Cardiac muscle cell (in vitro differentiated cells and primary cell): ENCODE results near the gene TMEM240. TPM values are rescaled to one million over a fixed set of nuclear protein-coding genes. Genes with fewer than 3 reads are reported as not detected.

ENCODE experiments used
- DNase-seq, 2 donors: peaks; one replicate each; pipeline versions ENCODE4 v3.0.0 to v3.0.0-alpha.2; 2010 to 2017; ENCODE audit warnings: low read depth in 1 of 2, low spot score in 1 of 2
- H3K27ac ChIP-seq: fragments of 200-600 bp; sonication (generic); 2 replicates; pipeline ENCODE4 v1.5.1; 2016
- H3K27me3 ChIP-seq: fragments of 200-600 bp; sonication (generic); 2 replicates; pipeline ENCODE4 v1.6.0; 2016; ENCODE audit warnings: control low read depth
- H3K36me3 ChIP-seq: fragments of 200-600 bp; sonication (generic); 2 replicates; pipeline ENCODE4 v1.5.1; 2016; ENCODE audit warnings: control low read depth
- H3K4me1 ChIP-seq: fragments of 200-600 bp; sonication (generic); 2 replicates; pipeline ENCODE4 v1.8.1; 2017; ENCODE audit warnings: low read depth, mild to moderate bottlenecking, mixed run types
- H3K4me3 ChIP-seq: fragments of 200-600 bp; sonication (generic); 2 replicates; pipeline ENCODE4 v1.5.1; 2016; ENCODE audit warnings: mild to moderate bottlenecking
- H3K9me3 ChIP-seq: fragments of 200-600 bp; sonication (generic); 2 replicates; pipeline ENCODE4 v1.5.1; 2017; ENCODE audit warnings: low read depth, mild to moderate bottlenecking, control low read depth
- polyA plus RNA-seq: library from polyadenylated mRNA; unstranded; fragments of >200 nt; fragmentation: Nextera tagmentation; extraction: Ambion mirVana; gene quantifications from 2 replicates; pipeline ENCODE4 v1.2.1, GENCODE V29; 2016
- total RNA-seq: library from RNA; depleted of rRNA; stranded (reverse); fragments of >200 nt; gene quantifications from 2 replicates; pipeline ENCODE4 v1.2.3, GENCODE V29; 2016
- TF ChIP-seq, protein P1 (sequence below): IDR thresholded peaks from 2 replicates; pipeline ENCODE4 v1.5.1; 2012; ENCODE audit warnings: low read depth, mild to moderate bottlenecking, low read length

Gene TMEM240
- total RNA-seq (8.1 and 26.0 TPM in 2 replicates), polyA plus RNA-seq (6.2 and 10.4 TPM in 2 replicates)

DNA sequence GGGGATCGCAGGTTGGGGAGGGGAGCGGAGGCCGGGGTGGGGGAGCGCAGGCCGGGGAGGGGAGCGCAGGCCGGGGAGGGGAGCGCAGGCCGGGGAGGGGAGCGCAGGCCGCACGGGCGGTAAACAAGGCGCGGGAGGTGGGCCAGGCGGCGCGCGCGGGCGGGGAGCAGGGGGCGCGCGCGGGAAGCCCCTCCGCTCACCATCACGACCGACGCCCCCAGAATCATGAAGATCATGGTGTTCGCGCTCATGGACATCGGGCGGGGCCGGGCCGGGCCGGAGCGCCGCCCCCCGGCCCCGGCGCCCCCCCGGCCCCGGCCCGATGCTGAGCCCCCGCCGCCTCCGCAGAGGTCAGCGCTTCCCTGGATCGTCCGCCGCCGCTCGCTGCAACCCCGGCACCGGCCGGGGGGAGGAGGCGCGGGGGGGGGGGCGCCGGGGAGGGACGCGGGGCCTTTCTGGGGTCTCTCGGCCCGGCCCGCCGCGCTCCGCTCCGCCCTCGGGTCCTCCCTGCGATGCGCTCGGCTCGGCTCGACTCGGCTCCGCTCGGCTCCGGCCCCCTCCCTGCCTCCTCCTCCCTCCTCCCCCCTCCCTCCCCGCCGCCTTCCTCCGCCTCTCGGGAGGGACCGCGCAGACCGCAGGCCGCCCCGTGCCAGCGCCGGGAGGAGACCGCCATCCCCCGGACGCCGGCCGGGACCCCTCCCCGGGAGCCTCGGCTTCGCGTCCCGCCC is at the start of gene TMEM240:
Gene TMEM240, minus strand, starts transcription at position 535 of the 728 bp plus-strand sequence. Its CDS starts 278 bp downstream, at position 257.
- peak; percentile 89 for DNase-seq
- H3K27me3 ChIP-seq: no peaks in the 10 kb centered on the region
- H3K36me3 ChIP-seq: peaks cover 6% of the 10 kb centered on the region
- TF ChIP-seq, protein P1, sequence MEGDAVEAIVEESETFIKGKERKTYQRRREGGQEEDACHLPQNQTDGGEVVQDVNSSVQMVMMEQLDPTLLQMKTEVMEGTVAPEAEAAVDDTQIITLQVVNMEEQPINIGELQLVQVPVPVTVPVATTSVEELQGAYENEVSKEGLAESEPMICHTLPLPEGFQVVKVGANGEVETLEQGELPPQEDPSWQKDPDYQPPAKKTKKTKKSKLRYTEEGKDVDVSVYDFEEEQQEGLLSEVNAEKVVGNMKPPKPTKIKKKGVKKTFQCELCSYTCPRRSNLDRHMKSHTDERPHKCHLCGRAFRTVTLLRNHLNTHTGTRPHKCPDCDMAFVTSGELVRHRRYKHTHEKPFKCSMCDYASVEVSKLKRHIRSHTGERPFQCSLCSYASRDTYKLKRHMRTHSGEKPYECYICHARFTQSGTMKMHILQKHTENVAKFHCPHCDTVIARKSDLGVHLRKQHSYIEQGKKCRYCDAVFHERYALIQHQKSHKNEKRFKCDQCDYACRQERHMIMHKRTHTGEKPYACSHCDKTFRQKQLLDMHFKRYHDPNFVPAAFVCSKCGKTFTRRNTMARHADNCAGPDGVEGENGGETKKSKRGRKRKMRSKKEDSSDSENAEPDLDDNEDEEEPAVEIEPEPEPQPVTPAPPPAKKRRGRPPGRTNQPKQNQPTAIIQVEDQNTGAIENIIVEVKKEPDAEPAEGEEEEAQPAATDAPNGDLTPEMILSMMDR: no peak
- no peaks in the 10 kb centered on the region for H3K9me3 ChIP-seq
- peak within 1 kb of the TSS; percentile 76 for H3K4me3 ChIP-seq
- peaks cover 12% of the 10 kb centered on the region for H3K4me1 ChIP-seq
- H3K27ac ChIP-seq: peak within 1 kb of the TSS; percentile 34

DNA sequence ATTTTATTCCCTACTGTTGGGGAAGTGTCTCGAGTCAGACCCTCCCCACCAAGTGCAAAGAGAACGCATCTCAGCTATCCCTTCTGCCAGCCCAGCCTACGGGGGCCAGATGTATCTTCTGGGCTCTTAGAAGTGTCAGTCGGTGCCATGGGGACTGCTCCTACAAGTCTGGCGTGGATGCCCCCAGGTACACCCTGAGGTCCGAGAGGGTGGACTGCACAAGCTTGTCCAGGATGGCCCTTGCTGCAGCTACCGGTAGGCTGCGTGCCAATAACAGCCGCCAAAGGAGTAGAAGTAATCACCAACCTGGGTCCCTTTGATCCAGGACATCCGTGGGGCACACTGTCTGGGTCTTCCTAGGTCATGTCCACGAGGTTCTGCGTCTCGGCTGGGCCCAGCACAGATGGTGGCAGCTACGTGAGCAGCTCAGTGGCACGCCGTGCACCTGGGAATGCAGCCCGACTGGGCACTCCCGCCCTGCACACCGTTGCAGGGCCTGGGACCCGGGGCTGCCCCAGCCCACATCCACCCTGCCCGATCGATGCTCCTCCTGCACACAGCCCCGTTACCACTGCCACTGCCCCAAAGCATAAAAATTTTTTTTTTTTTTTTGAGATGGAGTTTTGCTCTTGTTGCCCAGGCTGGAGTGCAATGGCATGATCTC is 43.1 kb upstream of the TMEM240 start:
- Histone ChIP-seq H3K27ac (no peak overlapping the region), H3K36me3 (no peaks in the 10 kb centered on the region), H3K27me3 (peaks cover 58% of the 10 kb centered on the region), H3K9me3 (no peaks in the 10 kb centered on the region), H3K4me1 (no peaks in the 10 kb centered on the region), H3K4me3 (no peak overlapping the region)
- no peak for DNase-seq
- TF ChIP-seq, protein P1: no peak

DNA sequence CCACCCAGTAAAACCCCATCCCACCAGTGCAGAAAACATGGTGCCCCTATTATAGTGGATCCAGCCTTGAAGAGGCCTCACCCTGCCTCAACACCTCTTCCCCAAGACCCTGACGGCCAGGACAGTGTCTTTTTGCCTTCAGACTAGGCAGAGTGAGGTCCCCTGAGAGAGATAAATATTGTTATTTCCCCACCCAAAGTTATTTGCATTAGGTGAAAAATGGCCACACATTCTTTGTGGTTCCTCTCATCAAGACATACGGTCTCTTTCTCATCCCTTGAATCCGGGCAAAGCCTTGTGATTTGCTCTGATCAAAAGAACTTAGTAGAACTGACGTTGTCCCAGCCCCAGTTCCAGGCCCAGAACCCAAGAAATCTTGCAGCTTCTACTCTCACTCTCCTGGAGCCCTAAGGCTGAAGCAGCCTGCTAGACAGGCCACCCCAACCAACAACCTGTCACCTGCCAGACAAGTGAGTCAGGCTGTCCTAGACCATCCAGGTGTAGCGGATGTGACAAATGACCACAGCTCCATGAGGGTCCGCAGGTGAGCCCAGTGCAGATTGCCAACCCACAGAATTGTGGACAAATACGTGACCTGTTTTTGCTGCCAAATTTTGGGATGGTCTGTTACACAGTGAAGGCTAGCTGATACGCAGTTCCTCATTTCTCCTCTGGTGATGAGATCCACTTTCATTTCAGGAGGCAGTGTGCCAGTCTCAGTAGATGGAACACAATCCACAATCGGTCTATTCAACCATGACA is 42.3 kb upstream of the TMEM240 start:
- Histone ChIP-seq H3K27me3 (peaks cover 63% of the 10 kb centered on the region), H3K9me3 (no peaks in the 10 kb centered on the region), H3K4me3 (no peak overlapping the region), H3K36me3 (no peaks in the 10 kb centered on the region), H3K27ac (no peak overlapping the region), H3K4me1 (no peaks in the 10 kb centered on the region)
- DNase-seq: no peak
- TF ChIP-seq, protein P1: no peak

DNA sequence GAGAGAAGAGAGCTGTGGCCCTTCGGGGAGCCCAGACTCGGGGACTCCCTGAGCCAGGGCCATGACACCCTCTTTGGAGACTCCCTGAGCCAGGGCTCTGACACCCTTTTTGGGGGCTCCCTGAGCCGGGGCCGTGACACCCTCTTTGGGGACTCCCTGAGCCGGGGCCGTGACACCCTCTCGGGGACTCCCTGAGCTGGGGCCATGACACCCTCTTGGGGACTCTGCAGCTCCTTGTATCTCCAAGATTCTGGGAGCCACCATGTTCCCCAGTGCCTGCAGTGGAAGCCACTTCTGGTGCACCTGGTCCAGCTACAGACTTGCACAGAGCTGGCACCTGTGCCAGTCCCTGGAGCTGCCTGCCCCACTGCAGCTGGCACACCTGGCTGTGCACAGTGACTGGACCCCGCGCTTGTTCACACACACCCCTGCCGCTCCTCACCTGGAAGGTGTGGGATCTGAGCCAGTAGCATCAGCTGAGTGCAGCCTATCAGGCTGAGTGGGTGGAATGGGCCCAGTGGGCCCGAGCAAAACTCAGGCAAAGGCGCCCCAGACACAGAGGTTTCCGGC is 38.0 kb upstream of the TMEM240 start:
- Histone ChIP-seq H3K27me3 (peaks cover 47% of the 10 kb centered on the region), H3K27ac (no peak overlapping the region), H3K9me3 (no peaks in the 10 kb centered on the region), H3K4me1 (peaks cover 2% of the 10 kb centered on the region), H3K36me3 (no peaks in the 10 kb centered on the region), H3K4me3 (no peak overlapping the region)
- DNase-seq: no peak
- TF ChIP-seq, protein P1: no peak

DNA sequence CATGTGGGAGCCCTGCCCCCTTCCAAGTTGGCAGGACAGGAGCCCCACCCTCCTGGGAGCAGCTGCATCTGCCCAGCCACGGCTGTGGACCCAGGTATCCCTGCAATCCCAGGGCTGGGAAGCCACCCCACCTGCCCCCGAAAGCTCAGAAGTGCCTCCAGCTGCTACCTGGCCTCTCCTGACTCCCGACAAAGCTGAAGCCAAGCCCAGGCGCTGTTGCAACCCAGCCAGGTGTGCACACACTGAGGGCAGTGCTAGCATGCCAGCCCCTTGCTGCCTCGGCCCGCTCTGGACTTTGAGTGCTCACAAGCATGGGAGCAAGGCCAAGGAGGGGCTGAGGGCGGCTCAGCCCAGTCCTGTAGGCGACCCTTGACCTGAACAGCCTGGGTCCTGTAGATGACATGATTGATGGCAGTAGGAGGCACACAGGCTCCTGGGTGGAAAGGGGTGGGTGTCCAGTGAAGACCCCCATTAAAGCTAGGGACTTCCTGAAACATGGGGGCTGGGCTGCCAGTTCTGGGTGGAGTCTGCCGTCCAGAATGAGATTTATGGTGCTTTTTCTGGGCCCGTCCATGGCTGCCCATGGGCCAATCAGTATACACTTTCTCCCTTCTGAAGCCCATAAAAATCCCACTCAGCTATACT is 37.1 kb upstream of the TMEM240 start:
- DNase-seq: no peak
- no peak overlapping the region for H3K4me3 ChIP-seq
- H3K27me3 ChIP-seq: peaks cover 37% of the 10 kb centered on the region
- TF ChIP-seq, protein P1: no peak
- H3K4me1 ChIP-seq: peaks cover 4% of the 10 kb centered on the region
- no peaks in the 10 kb centered on the region for H3K9me3 ChIP-seq
- H3K27ac ChIP-seq: no peak overlapping the region
- no peaks in the 10 kb centered on the region for H3K36me3 ChIP-seq
